ENCODE measurements around the gene BMX.

BMX gene

GRCh38 chrX:15504661-15505060 is 4.1 kb downstream of the BMX start:
- DNase-seq (ENCODE audit: extremely low spot score, insufficient read length, low read depth) (no peak), FAIRE-seq (no peak)

DNA sequence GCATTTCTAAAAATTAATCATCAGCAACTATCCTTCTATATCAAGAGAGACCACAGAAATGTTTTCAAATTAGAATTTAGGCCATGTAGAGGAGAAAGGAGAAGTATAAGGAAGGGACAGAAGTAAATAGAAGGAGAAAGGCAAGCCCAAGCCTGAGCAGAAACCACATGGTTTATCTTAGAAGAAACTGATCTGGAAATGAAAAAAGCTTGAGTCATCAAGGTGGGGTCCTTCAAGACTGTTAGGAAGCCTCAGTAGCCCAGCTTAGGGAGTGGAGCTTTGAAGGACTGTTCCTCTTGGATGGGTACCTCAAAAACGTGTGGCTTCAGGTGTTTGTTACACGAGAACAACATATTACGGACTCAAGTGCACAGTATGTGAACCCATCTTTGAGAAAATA is 4.5 kb downstream of the BMX start:
- DNase-seq (ENCODE audit: extremely low spot score, insufficient read length, low read depth): no peak
- FAIRE-seq: no peak

DNA sequence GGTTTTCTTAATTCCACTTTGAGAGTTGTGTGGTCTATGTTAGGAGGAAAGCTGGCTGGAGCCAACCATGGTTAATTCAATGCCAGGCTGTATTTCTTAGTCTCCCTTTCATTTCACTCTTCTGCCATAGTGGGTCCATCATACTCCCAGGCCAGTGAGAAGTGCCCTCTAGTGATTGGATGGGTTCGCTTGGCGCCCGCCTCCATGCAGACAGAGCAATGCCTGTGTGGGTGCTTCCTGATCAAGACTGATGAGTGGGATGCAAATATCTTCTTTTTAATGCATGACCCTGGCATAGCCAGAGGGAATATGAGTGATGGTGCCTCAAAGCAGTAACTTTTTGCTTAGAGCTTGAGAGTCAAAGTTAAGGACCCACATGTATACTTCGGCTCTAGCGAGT is 6.4 kb downstream of the BMX start:
- FAIRE-seq: no peak

DNA sequence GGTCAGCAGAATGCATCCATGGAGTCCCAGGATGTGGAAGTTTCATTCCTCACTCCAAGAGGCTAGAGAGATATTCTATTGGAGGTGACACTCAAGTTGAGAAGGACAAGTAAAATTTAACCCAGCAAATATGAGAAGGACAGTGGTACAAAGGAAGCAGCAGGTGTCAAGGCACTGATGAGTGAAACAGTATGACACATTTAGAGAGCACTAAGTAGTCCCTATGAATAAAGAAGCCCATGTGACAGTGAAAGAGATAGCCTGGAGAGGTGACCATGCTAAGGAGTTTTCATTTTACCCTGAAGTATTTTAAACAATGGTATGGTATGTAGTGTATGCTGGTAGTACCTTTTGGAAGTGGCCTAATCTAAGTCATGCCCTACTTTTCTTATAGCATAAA is 9.2 kb downstream of the BMX start:
- FAIRE-seq: no peak

More for the DNA sequence above, 6.4 kb downstream of the BMX start:
- DNase-seq (ENCODE audit: extremely low spot score, insufficient read length, low read depth): no peak

GRCh38 chrX:15511563-15511962 is 11.0 kb downstream of the BMX start:
- FAIRE-seq (no peak), DNase-seq (ENCODE audit: extremely low spot score, insufficient read length, low read depth) (no peak)

More for the DNA sequence above, 9.2 kb downstream of the BMX start:
- no peak for DNase-seq (ENCODE audit: extremely low spot score, insufficient read length, low read depth)

DNA sequence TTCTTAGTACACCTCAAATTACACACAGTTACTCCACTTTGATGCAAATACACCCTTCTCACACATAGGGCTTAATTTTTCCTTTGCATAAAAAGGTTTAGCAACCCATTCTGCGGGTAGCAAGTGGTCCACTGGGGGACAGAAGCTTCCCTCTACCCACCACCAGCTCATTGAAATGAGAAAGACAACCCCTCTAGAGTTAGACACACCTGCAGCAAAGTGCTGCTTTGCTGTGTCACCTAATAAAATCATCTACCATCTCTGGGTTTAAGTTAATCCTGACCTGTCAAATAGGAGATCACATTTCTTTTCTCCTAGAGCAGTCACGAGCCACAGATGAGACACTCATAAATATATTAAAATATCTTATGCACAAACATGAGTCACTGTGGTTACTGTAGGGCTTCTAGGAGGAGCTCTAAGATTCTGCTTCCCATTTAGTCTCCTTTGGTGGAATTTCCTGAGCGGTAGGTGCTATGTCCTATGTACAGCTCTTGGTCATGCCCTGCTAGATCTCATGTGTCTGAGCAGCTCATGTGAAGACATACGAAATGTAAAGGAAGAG is 11.9 kb downstream of the BMX start:
- DNase-seq (ENCODE audit: extremely low spot score, insufficient read length, low read depth) (no peak), FAIRE-seq (no peak)

GRCh38 chrX:15514279-15514678 is 13.7 kb downstream of the BMX start:
- DNase-seq (ENCODE audit: extremely low spot score, insufficient read length, low read depth) (no peak), FAIRE-seq (no peak)

DNA sequence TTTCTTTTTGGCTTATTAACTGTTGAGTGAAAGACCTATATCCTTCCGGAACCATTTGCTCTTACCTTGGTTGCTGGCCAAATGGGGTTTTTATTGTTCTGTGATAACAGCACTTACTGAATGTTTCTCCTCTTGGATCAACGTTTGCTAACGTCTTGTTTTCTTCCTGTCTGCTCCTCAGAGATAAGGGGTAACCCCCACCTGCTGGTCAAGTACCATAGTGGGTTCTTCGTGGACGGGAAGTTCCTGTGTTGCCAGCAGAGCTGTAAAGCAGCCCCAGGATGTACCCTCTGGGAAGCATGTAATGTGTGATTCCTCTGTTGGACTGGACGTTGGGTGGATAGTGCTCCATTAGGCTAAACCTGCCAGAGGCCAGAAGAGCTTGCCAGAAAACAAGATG is 15.3 kb downstream of the BMX start:
- FAIRE-seq (no peak), DNase-seq (ENCODE audit: extremely low spot score, insufficient read length, low read depth) (no peak)

DNA sequence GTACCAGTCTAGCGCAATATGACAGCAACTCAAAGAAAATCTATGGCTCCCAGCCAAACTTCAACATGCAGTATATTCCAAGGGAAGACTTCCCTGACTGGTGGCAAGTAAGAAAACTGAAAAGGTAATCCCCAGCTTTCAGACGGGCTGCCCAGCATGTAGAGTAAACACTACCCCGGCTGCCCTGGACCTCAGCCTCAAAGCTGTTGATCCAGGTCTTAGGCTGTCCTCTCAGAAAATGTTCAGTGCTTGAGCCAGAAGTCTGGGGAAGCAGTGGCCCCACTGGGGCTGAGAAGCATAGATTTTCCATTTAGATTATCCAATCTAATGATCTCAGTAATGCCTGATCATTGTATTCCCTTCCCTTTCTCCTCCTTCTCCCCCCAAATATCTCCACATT is 21.9 kb downstream of the BMX start:
- no peak for FAIRE-seq

GRCh38 chrX:15523088-15523487 is 22.5 kb downstream of the BMX start:
- no peak for FAIRE-seq

More for the DNA sequence above, 21.9 kb downstream of the BMX start:
- no peak for DNase-seq (ENCODE audit: extremely low spot score, insufficient read length, low read depth)

GRCh38 chrX:15524417-15524816 is 23.8 kb downstream of the BMX start:
- DNase-seq (ENCODE audit: extremely low spot score, insufficient read length, low read depth) (no peak), FAIRE-seq (no peak)

More at GRCh38 chrX:15523088-15523487, 22.5 kb downstream of the BMX start:
- DNase-seq (ENCODE audit: extremely low spot score, insufficient read length, low read depth): no peak

DNA sequence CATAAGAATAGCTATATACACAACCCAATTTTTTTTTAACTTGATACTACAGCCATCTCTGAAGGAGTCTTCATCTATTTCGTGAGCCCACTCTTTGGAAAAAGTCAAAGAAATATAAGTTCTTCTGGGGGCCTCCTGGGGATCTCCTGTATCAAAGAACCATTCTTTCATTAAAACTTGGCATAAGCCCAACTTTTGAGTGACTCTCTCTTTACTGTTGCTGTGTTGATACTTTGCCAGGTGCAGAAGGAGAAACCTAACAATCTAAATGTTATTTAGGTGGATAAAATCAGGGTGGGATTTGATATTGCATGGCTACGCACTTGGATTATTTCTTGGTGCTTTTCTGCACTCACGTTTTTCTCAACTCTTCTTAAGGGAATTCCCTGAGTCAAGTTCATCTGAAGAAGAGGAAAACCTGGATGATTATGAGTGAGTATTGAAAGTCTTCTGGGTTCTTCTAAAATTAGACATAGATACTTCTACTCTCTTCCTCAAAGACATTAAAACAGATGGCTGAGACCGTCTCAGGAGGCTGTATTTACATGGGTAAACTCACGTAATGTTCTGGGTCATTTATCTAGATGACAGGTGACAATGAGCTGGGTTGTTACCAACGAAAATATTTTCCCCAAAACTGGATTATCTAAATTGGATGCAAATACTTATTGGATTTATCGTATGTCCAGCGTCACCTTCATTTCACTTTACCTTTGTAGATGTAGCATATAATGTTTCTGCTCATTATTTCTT is 25.2 kb downstream of the BMX start:
- no peak for DNase-seq (ENCODE audit: extremely low spot score, insufficient read length, low read depth)

DNA sequence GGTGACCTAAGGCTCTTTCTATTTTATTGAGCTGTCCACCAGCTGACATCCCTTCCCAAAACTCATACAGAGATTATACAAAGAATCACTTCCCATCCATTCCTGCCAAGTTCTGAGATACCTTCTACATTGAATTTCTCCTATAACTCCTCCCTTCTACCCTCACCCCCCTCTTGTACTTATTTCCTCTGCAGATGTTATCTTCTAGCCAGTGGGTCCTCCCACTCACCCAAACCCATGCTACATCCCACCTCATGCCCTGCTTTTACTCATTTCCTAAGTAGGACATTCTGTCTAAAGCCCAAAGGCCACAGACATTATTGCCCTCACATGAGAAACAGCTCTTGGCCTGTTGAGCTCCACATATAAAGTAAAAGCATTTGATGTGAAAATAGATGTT is 28.6 kb downstream of the BMX start:
- no peak for FAIRE-seq
- no peak for DNase-seq (ENCODE audit: extremely low spot score, insufficient read length, low read depth)

More for the DNA sequence above, 25.2 kb downstream of the BMX start:
- no peak for FAIRE-seq

- no peak for DNase-seq (ENCODE audit: extremely low spot score, insufficient read length, low read depth)
- no peak for FAIRE-seq
Measured at GRCh38 chrX:15530318-15530717, 29.7 kb downstream of the BMX start.

GRCh38 chrX:15546745-15547144 is 46.1 kb downstream of the BMX start:
- no peak for DNase-seq (ENCODE audit: extremely low spot score, insufficient read length, low read depth)
- no peak for FAIRE-seq

DNA sequence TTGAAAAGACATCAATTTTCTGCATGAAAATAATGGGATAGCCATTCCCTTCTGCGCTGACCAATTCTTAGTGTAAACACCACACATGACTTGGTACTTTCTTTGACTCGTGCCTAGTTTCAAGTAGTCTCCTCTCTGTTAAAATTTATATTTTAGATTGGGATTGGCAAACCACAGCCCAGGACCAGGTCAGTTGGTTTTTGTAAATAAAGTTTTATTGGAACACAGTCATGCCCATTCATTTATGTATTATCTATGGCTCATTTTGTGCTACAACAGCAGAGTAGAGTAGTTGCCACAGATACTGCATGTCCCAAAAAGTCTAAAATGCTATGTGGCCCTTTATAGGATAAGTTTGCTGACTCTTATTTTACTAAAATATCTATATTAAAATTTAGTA is 46.7 kb downstream of the BMX start:
- DNase-seq (ENCODE audit: extremely low spot score, insufficient read length, low read depth): no peak
- no peak for FAIRE-seq

- FAIRE-seq (no peak), DNase-seq (ENCODE audit: extremely low spot score, insufficient read length, low read depth) (no peak)
Measured at GRCh38 chrX:15549189-15550012, 48.8 kb downstream of the BMX start.

- FAIRE-seq (no peak), DNase-seq (ENCODE audit: extremely low spot score, insufficient read length, low read depth) (no peak)
Measured at GRCh38 chrX:15559227-15559626, 58.6 kb downstream of the BMX start.

DNA sequence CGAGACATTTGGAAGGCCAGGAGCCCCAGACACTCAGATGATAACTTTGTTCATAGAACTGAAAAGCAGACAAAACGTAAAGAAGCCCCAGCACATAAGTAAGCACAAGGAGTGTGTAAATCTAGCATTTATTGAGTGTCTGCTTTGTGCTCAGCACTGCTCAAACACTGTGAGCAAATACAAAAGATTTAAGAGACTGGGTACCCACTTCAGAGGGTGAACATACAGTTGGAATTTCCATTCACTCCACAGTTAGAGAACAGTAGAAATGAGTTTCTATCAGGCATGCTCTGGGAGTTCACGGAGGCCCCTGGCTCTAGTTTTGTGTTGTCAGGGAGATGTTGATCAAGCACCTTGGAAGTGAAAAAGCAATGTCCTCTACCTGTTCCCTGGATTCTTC is 60.3 kb downstream of the BMX start:
- no peak for FAIRE-seq
- no peak for DNase-seq (ENCODE audit: extremely low spot score, insufficient read length, low read depth)

- FAIRE-seq (no peak), DNase-seq (ENCODE audit: extremely low spot score, insufficient read length, low read depth) (no peak)
Measured at GRCh38 chrX:15563056-15563455, 62.4 kb downstream of the BMX start.

DNA sequence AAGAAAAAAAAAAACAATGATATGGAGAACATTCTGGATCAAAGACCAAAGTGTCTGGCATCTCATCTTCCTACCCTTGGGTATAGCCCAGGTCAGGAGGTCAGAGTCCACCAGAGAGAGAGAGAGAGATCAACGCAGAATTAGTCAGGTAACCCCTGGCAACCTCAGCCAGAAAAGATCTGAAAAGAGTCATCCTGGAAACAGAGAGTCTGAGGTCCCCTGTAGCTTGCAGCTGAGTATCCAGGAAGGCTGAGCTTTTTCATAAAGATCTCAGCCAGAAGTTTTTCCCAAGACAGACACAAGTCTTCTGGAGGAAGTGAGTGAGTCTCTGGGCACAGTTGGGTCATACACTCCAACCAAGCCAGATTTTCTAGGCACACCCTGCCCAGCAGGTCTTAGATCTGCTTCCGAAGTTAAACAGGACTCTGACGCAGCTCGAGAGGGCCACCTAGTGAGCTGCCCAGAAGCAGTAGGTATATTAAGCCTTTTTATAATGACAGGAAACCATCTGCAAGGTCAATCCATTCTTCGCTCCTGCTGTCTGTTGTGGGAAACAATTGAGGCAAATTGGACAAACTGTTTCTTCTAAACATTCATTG is 64.5 kb downstream of the BMX start:
- peak; percentile 1 for DNase-seq (ENCODE audit: extremely low spot score, insufficient read length, low read depth)
- peak; percentile 68 for FAIRE-seq

Measured in GM18507 (cell line).